ENCODE measurements around the gene ADARB2.

The ADARB2 gene

DNA sequence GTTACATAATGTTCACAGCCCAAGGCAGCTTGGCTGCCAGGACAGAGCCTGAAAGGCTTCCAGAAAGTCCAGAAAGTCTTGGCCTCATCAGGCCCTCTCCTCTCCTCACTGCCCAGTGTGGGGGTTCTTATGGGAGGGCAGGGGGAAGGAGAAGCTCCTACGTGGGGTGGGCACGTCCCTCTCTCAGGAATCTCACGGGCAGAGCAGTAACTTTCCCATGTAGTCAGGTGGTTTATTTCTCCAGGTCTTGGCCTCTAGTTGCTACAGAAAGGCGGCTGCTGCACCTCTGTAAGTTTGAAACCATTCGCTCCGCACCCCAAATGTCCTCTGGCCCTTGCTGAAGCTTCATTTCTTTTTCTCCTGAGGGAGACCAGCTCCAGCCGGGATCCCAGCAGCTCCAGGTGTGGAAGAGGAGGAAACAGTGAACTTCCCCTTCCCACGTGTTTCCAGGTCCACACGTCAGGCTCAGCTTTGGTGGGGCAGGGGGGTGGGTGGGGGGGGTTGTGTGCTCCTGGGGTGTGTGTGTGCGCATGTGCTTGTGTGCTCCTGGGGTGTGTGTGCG is 360.9 kb downstream of the ADARB2 start:
- no peak for DNase-seq

DNA sequence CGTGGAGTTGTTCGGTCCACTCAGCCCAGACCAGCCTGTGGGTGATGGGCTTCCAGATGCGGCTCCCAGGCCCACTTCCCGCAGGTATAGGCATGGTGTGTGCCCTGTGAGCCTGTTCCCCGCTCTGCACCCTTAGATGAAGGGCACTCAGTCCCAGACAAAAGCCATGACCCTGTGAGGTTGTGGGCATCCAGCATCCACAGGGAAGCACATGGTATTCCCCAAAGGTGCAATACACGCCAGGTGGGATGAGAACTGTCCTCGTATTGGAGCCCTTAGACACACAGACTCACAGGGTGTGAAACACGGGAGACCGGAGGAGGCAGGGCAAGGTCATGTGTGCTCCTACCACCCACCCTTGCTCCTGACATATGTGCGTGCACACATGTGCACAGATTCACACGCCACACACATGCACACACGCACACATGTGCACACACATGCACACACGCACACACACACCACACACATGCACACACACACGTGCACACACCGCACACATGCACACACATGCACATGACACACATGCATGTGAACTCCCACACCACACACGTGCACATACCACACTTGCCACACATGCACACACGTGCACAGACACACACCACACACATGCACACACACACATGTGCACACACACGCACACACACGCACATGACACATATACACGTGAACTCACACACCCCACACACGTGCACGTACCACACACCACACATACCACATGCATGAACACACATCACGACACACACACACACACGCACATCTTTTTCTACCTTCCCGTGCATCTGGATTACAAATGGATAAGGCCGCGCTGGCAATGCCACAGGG is 361.8 kb downstream of the ADARB2 start:
- DNase-seq, result no peak

- DNase-seq, result no peak
Measured at GRCh38 chr10:1374511-1375345, 362.6 kb downstream of the ADARB2 start.

- no peak for DNase-seq
Measured at GRCh38 chr10:1373287-1373686, 364.0 kb downstream of the ADARB2 start.

DNA sequence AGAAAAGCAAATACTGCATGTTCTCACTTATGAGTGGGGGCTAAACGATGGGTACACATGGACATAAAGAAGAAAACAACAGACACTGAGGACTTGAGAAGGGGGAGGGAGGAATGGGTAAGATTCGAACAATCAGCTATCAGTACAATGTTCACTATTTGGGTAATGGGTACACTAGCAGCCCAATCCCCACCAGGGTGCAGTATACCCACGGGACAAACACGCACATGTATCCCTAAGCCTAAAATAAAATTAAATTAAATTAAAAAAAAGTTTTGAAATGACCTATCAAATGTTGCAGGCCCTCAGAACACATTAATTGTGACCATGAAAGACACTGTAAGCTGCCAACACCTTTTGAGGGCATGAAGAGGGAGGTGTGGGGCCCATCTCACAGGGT is 365.1 kb downstream of the ADARB2 start:
- DNase-seq, result no peak

- DNase-seq, result no peak
Measured at GRCh38 chr10:1370298-1370697, 367.0 kb downstream of the ADARB2 start.

- DNase-seq, result no peak
Measured at GRCh38 chr10:1369665-1370064, 367.7 kb downstream of the ADARB2 start.

DNA sequence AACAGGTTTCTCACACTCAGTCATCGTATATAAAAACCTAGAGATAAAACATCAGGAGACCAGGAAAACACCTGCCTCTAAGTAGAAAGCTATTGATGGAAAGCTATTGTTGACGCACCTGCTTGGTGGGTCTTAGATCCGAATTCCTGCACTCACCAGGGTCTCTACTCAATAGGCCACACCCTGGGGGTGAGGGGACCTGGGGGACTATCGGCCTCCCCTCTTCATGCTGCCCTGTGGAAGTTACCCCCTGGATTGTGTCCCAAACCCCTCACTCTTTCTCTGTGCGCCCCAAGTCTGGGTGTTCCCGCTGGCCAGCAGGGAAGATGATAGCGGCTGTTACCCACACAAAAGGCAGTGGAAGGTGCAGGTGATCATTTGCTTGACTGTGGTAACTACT is 368.1 kb downstream of the ADARB2 start:
- no peak for DNase-seq

GRCh38 chr10:1368842-1369171 is 368.5 kb downstream of the ADARB2 start:
- no peak for DNase-seq

DNA sequence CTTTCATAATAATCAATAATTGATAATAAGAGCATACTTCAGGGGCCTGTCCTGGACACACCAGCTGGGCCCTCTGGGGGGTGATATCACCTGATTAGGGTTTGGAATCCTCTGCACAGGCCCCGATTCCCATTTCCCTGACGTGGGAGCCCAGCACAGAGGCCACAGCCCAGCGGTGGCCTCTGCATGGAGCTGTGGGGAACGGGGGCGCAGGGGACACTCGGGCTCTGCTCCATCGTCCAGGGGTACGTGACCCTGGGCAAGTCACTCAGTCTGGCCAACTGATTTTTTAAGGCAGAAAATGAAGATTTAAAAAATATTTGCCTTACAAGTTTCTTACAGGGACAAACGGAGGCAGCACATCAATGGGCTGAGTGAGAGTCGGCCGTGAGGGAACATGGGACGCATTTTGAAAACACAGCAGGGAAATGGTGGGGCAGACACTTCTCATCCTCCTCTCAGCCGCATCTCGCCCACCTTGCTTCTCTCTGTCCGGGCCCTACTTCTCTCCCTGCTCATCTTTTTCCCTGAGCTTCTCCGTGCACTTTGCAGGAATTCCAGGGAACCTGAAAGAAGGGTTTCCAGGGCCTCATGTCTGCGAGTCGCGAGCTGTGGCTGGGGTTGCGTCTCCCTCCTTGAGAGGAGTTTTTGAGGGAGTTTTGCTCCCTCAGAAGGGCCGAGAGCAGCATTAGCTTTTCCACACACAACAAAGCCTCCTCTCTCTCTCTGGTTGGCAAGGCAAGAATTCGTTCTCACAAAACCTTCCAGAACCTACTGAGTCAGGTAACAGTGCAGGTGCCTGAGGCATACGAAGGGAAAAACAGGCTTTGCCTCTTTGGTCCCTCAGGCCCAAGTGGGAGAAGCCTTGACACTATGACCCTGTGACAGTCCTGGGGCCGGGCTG is 369.1 kb downstream of the ADARB2 start:
- no peak for DNase-seq

DNA sequence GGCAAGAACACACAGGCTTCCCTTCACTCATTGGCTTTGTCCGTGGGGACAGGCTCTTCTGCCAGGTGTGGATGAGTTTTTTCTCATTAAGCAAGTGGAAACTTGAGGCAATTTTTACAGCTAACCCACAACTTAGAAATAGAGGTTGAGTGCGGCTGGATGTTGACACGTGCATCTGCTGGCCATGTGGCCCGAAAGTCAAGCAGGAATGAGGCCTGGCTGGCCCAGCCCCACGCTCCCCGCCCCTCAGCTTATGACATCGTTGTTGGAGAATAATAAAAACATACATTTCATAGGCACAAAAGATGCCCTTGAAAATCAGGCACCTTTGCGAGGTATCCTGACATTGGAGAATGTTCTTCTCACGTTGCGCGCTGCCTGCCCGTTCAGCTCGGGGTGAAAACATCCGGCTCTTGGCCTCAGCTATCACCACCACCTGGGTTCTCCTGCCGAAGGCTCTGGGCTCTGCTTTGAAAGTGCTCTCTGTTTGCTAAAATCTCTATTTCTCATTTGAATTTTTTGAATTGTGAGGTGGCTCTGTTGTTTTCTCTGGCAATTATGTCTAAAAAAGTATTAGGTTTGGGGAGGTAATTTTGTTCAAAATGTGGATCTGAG is 370.4 kb downstream of the ADARB2 start:
- DNase-seq, result no peak

- no peak for DNase-seq
Measured at GRCh38 chr10:1366322-1366691, 371.0 kb downstream of the ADARB2 start.

GRCh38 chr10:1365540-1366321 is 371.6 kb downstream of the ADARB2 start:
- no peak for DNase-seq

DNA sequence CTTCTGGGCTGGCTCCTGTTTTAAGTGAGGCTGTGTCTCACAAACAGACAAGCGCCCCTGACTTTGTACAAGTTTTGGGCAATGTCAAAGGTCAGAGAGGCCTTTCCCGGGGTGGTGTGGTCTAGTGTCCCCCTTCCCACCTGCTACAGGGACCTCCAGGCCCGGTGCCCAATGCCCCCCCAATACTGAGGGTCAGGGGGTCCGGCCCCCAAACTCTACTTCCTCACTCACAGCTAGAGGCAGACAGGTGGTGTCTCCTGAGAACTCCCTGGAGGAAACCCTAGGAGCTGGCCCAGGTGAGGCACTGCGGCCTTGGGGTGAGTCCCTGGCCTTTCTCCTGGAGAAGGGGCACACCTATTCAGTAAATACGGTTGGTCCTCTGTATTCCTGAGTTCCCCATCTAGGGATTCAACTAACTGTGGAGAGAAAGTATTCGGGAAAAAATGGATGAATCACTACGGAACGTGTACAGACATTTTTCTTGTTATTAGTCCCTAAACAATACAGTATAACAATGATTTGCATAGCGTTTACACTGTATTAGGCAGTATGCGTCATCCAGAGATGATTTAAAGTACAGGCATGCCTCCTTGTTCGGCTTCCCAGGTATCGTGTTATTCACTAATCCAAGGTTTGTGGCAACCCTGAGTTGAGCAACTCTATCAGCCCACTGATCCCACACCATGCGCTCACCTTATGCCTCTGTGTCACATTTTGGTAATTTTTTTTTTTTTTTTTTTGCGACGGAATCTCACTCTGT is 373.0 kb downstream of the ADARB2 start:
- DNase-seq, result no peak

DNA sequence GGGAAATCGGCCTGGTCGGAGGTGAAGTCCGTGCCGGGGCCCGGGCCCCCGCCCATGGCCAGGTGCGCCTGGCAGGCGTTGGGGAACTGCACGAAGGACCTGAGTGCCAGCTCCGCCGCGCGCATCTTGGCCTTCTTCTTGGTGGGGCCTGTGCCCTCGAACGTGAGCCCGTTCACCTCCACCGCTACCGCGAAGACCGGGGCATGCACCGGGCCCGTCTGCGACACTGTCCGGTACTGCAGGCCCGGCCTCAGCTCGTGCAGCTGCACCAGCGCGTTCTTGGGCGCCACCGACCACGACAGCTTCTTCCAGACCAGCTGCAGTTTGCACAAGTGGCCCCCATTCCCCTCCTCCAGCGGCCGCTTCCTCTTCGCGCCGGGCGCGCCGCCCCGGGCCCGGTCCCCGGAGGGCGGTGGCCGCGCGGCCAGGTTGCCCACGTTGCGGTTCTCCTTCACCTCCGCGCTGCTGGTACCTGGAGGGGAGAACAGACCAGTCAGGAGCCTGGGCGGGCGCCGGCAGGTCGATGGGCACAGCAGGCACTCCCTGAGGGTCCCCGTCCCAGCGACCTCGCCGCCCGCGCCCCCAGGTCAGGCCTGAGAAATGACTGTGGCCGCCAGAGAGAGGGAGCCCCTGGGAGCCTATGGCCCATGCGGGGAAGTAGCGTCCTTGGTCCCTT is 373.7 kb downstream of the ADARB2 start:
- DNase-seq, result no peak

DNA sequence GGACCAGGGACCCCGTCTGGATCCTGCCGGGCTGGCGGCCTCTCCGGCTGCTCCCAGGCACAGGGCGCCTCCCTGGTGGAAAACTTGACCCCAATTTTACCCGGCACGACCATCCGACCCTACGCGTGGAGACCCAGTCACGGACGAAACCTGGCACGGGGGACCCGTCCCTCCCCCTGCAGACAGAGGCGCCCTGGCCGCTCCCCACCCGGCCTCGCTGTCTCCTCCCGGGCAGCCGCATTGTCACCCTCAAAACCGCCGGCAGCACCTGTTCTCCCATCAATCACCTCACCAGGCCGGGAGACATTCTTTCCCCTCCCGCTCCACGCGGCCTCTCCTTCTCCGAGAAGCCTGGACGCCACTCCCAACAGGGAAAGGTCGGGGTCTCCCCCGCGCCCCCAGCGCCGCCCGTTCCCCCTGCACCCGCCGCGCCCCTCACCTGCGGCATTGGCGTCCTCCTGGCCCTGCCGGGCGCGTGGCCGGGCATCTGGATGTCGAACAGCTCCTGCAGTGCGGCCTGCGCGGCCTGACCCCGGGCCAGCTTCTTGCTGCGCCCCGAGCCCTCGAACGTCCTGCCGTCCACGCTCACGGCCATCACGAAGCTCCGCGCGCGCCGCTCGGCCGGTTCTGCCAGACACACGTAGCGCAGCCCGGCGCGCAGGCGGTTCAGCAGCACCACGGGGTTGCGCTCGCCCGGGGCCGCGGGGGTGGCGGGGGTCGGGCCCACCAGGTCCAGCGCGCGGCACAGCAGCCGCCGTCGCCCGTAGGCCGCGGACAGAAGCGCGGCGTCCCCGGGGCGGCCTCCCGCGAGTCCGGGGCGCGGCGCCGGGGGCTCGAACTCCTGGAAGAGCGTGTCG is 374.5 kb downstream of the ADARB2 start:
- DNase-seq, result no peak

GRCh38 chr10:1361411-1362105 is 375.8 kb downstream of the ADARB2 start:
- DNase-seq, result no peak

GRCh38 chr10:1360558-1361164 is 376.7 kb downstream of the ADARB2 start:
- no peak for DNase-seq

Data from NCI-H2029 treated with DMSO at 0.1 percent for 48 hours (cell line).